ENCODE results near the gene LRMDA. TPM values are rescaled to one million over a fixed set of nuclear protein-coding genes. Genes with fewer than 3 reads are reported as not detected.

Gene LRMDA
- total and polyA plus RNA-seq, 2 of the 4 experiments (the other 2 are of a cell fraction), result 0.07 TPM; not detected in 1

- no peak overlapping the region for H3K4ac ChIP-seq (ENCODE audit: low read depth, low read length)
- H3K79me1 ChIP-seq (ENCODE audit: low read depth in 1 of 2, low read length in 2 of 2), result no peaks in the 10 kb centered on the region
- H3K36me3 ChIP-seq (ENCODE audit: control insufficient read depth, insufficient read depth, low read length), result no peaks in the 10 kb centered on the region
- TF ChIP-seq NFE2L2 (IDR thresholded peaks at IDR 0.05; ENCODE audit: low read depth, low read length), result no peak
- no peak for TF ChIP-seq FOS (IDR thresholded peaks at IDR 0.05; ENCODE audit: low read depth, low read length)
- no peak for TF ChIP-seq RCOR1 (IDR thresholded peaks at IDR 0.05; ENCODE audit: insufficient replicate concordance, low read length)
- TF ChIP-seq CTCF (conservative IDR thresholded peaks at IDR 0.05; ENCODE audit: low read depth, low read length), result no peak
- no peak for TF ChIP-seq CHD1 (IDR thresholded peaks at IDR 0.05; ENCODE audit: low read depth, low read length)
- no peak for TF ChIP-seq RFX5 (IDR thresholded peaks at IDR 0.05; ENCODE audit: low read depth, low read length)
- TF ChIP-seq MAFK (IDR thresholded peaks at IDR 0.05; ENCODE audit: low read depth, low read length), result no peak
- TF ChIP-seq CEBPB (IDR thresholded peaks at IDR 0.05; ENCODE audit: low read depth, low read length), result no peak
- no peak for TF ChIP-seq SMC3 (IDR thresholded peaks at IDR 0.05; ENCODE audit: low read depth, low read length)
- TF ChIP-seq MAZ (IDR thresholded peaks at IDR 0.05; ENCODE audit: borderline replicate concordance, low read depth, low read length), result no peak
- TF ChIP-seq POLR2A (IDR thresholded peaks at IDR 0.05; ENCODE audit: low read depth, low read length), result no peak
- TF ChIP-seq BHLHE40 (IDR thresholded peaks at IDR 0.05; ENCODE audit: low read depth, low read length), result no peak
- no peak for TF ChIP-seq RAD21 (IDR thresholded peaks at IDR 0.05; ENCODE audit: low read length)
- no peaks in the 10 kb centered on the region for H3K9me1 ChIP-seq (ENCODE audit: insufficient read depth, low read length)
- H3K14ac ChIP-seq (replicated peaks; ENCODE audit: low read depth, low read length), result no peak overlapping the region
- ATAC-seq (ENCODE audit: low read depth), result no peak
- no peak overlapping the region for H4K5ac ChIP-seq (ENCODE audit: low read depth, low read length)
- no peak overlapping the region for H2BK20ac ChIP-seq (ENCODE audit: low read depth, low read length)
- no peak overlapping the region for H4K91ac ChIP-seq (ENCODE audit: insufficient read depth, low read depth, low read length)
- intact Hi-C loops (cut with micrococcal nuclease) (no loop called here), dilution Hi-C loops (cut with HindIII; ENCODE audit: low sequenced_read_pairs, unreplicated experiment) (no loop called here), in situ Hi-C loops (cut with MboI; ENCODE audit: low sequenced_read_pairs) (no loop called here)
- no peaks in the 10 kb centered on the region for H3K4me1 ChIP-seq (ENCODE audit: control insufficient read depth, insufficient read depth, low read length)
- WGBS, 2 experiments (ENCODE audit: extremely low coverage in 2 of 2, insufficient read length in 1 of 2), result no CpG with 5 or more reads among the region's 2 CpGs
- no peak overlapping the region for H3K18ac ChIP-seq (ENCODE audit: low read depth, low read length)
- H2BK5ac ChIP-seq (ENCODE audit: low read depth, low read length, poor library complexity, severe bottlenecking), result no peak overlapping the region
- no peak overlapping the region for H2AK5ac ChIP-seq (ENCODE audit: low read depth, low read length)
- no peak overlapping the region for H2BK15ac ChIP-seq (ENCODE audit: low read depth, low read length)
- DNase-seq, result no peak
- H2AK9ac ChIP-seq (replicated peaks; ENCODE audit: low read depth, low read length, poor library complexity), result no peak overlapping the region
- H3K23ac ChIP-seq (ENCODE audit: low read depth, low read length), result no peak overlapping the region
- H4K8ac ChIP-seq (ENCODE audit: low read depth in 2 of 2, low read length in 2 of 2), result no peak overlapping the region
- ChIA-PET POLR2A (ENCODE audit: unreplicated experiment) (no interaction called here), CTCF (no interaction called here)
- peaks cover 13% of the 10 kb centered on the region; the same call in 1 of the 2 replicates for H3K27me3 ChIP-seq (ENCODE audit: control insufficient read depth, insufficient read depth, low read length)
- no peak overlapping the region for H3K9ac ChIP-seq (ENCODE audit: low read depth, low read length)
- H4K20me1 ChIP-seq (ENCODE audit: insufficient read depth, low read length), result no peaks in the 10 kb centered on the region
- H3K27ac ChIP-seq (ENCODE audit: insufficient read depth, low read length), result no peak overlapping the region
- H3K4me2 ChIP-seq (ENCODE audit: low read depth, low read length), result no peak overlapping the region
- no peaks in the 10 kb centered on the region for H3K9me3 ChIP-seq (ENCODE audit: control insufficient read depth, insufficient read depth, low read length)
- no peak overlapping the region for H2BK120ac ChIP-seq (ENCODE audit: low read depth, low read length)
- H2AFZ ChIP-seq (replicated peaks; ENCODE audit: low read length, poor library complexity), result no peak overlapping the region
- no TSS peak for BruUV-seq (replicated peaks)
- H3K4me3 ChIP-seq (ENCODE audit: insufficient read depth, low read depth, low read length), result no peak overlapping the region
- H3K56ac ChIP-seq (ENCODE audit: extremely low read depth, insufficient read depth, low read length), result no peak overlapping the region
These were observed 512.6 kb downstream of the LRMDA start for GRCh38 chr10:75944061-75944460.

All from IMR-90 (cell line).